Endothelial cell of umbilical vein (primary cell): ENCODE measurements around the gene CDC37L1. TPM values are rescaled to one million over a fixed set of nuclear protein-coding genes. Genes with fewer than 3 reads are reported as not detected.

Source experiments
- BruUV-seq: library from RNA; stranded (reverse); fragments of 400-500 nt; replicated peaks from 2 replicates; lab custom pipeline; 2021; lab: Mats Ljungman, UMichigan
- CTCF ChIA-PET: fragments of 300-600, 350-600 bp; sonication (Branson Sonifier 250); formaldehyde crosslinking; loops from one replicate; lab custom pipeline; 2021; ENCODE audit warnings: antibody characterized with exemption, inconsistent platforms; lab: Charles Lee
- POLR2A ChIA-PET: fragments of 300-600, 350-600 bp; sonication (Branson Sonifier 250); formaldehyde crosslinking; loops from one replicate; lab custom pipeline; 2021; ENCODE audit warnings: antibody characterized with exemption, inconsistent platforms; lab: Charles Lee
- DNase-seq: peaks from one replicate; pipeline ENCODE4 v3.0.0-alpha.2; 2011; ENCODE audit warnings: low read depth, low spot score
- FAIRE-seq: peaks from 2 replicates; lab custom pipeline; 2011; peaks lifted over from hg19 to GRCh38; lab: Jason Lieb, UNC
- H2AFZ ChIP-seq: 2 replicates; pipeline ENCODE4 v1.6.0; 2012; ENCODE audit warnings: low read depth, low read length, control low read depth, inconsistent platforms
- H3K27ac ChIP-seq: 2 replicates; pipeline ENCODE4 v1.5.1; 2011; ENCODE audit warnings: low read depth, mild to moderate bottlenecking, control low read depth, low read length, moderate library complexity; ENCODE audit not compliant: insufficient read depth
- H3K27me3 ChIP-seq, 2 experiments: 2 replicates each; pipeline versions ENCODE4 v1.6.0 to v1.6.1; 2011; ENCODE audit warnings: low read length in 2 of 2, mixed read lengths in 1 of 2; ENCODE audit not compliant: control insufficient read depth in 2 of 2, insufficient read depth in 2 of 2
- H3K36me3 ChIP-seq, 2 experiments: 2 replicates in 1 of 2; 3 replicates in 1 of 2; pipeline ENCODE4 v1.5.1; 2011; ENCODE audit warnings: low read length in 2 of 2, mild to moderate bottlenecking in 1 of 2, moderate library complexity in 1 of 2; ENCODE audit not compliant: control insufficient read depth in 2 of 2, insufficient read depth in 2 of 2; ENCODE audit errors: extremely low read depth in 1 of 2
- H3K4me1 ChIP-seq: 3 replicates; pipeline ENCODE4 v1.5.1; 2011; ENCODE audit warnings: mild to moderate bottlenecking, low read length; ENCODE audit not compliant: control insufficient read depth, insufficient read depth; ENCODE audit errors: extremely low read depth
- H3K4me2 ChIP-seq: 2 replicates; pipeline ENCODE4 v1.6.1; 2011; ENCODE audit warnings: low read length, control low read depth, mixed read lengths; ENCODE audit not compliant: insufficient read depth
- H3K4me3 ChIP-seq, 3 experiments: fragments of 200-600 bp in 1 of 3; sonication (generic), shearing (Covaris generic) in 1 of 3; replicated peaks in 1 of 3; 2 replicates each; pipeline ENCODE4 v1.5.1; 2011 to 2016; ENCODE audit warnings: control low read depth in 3 of 3, low read length in 3 of 3, mild to moderate bottlenecking in 2 of 3, inconsistent platforms in 1 of 3, low read depth in 1 of 3, moderate library complexity in 1 of 3; ENCODE audit not compliant: insufficient read depth in 1 of 3
- H3K79me2 ChIP-seq: 2 replicates; pipeline ENCODE4 v1.6.0; 2012; ENCODE audit warnings: low read length, inconsistent platforms; ENCODE audit not compliant: control insufficient read depth, insufficient read depth
- H3K9ac ChIP-seq: replicated peaks from 2 replicates; pipeline ENCODE3; 2011; ENCODE audit warnings: low read length, control low read depth; ENCODE audit not compliant: insufficient read depth; ENCODE audit errors: extremely low read depth
- H3K9me1 ChIP-seq: replicated peaks from 3 replicates; pipeline ENCODE4 v1.6.0; 2011; ENCODE audit warnings: mild to moderate bottlenecking, low read length; ENCODE audit not compliant: control insufficient read depth, insufficient read depth; ENCODE audit errors: extremely low read depth
- H3K9me3 ChIP-seq: replicated peaks from 2 replicates; pipeline ENCODE4 v1.5.1; 2012; ENCODE audit warnings: low read length, inconsistent platforms; ENCODE audit not compliant: control insufficient read depth, insufficient read depth
- H4K20me1 ChIP-seq: replicated peaks from 2 replicates; pipeline ENCODE3; 2011; ENCODE audit warnings: mild to moderate bottlenecking, low read length; ENCODE audit not compliant: control insufficient read depth, insufficient read depth; ENCODE audit errors: extremely low read depth
- EZH2 ChIP-seq: IDR thresholded peaks from 2 replicates; pipeline ENCODE4 v1.6.1; 2012; ENCODE audit warnings: borderline replicate concordance, low read depth, mild to moderate bottlenecking, moderate library complexity, low read length, inconsistent platforms; ENCODE audit not compliant: severe bottlenecking
- FOS ChIP-seq: IDR thresholded peaks from 2 replicates; pipeline ENCODE4 v1.6.1; 2011; ENCODE audit warnings: mild to moderate bottlenecking, low read length, moderate library complexity, borderline replicate concordance; ENCODE audit not compliant: insufficient read depth
- GATA2 ChIP-seq: IDR thresholded peaks from 2 replicates; pipeline ENCODE4 v1.7.0; 2011; ENCODE audit warnings: low read depth, mild to moderate bottlenecking, moderate library complexity, mixed read lengths, low read length; ENCODE audit not compliant: insufficient read length, insufficient read depth
- MYC ChIP-seq: IDR thresholded peaks from one replicate; pipeline ENCODE4 v1.6.1; 2011; ENCODE audit warnings: mild to moderate bottlenecking, low read depth, low read length
- dilution Hi-C: fragments of 300-500 bp; cut with MboI; formaldehyde crosslinking; loops from one replicate; pipeline ENCODE4 v1.15.0; 2019; ENCODE audit warnings: low sequenced_read_pairs; ENCODE audit not compliant: extremely low pct_ligation_motif_present
- intact Hi-C: fragments of 100-400 bp; cut with micrococcal nuclease; formaldehyde crosslinking; loops from one replicate; pipeline ENCODE4 v1.10.0; 2022
- polyA plus RNA-seq, 4 experiments: library from polyadenylated mRNA; depleted of rRNA in 3 of 4; stranded (reverse) in 3 of 4; unstranded in 1 of 4; fragments of >200 nt; gene quantifications; 2 replicates each; pipeline versions ENCODE4 v1.2.1 to v1.2.3, GENCODE V29; 2011 to 2012; ENCODE audit warnings: missing spikeins in 1 of 4
- total RNA-seq: library from RNA; stranded (reverse); gene quantifications from 2 replicates; pipeline ENCODE4 v1.2.3, GENCODE V29; 2021
- TF ChIP-seq, protein P1 (sequence below): IDR thresholded peaks from 2 replicates; pipeline ENCODE4 v1.6.1; 2011; ENCODE audit not compliant: insufficient read depth, insufficient read length
- TF ChIP-seq, protein P2 (sequence below), 2 donors: IDR thresholded peaks; 1 replicate in 1 of 2; 2 replicates in 1 of 2; pipeline ENCODE4 v1.5.1; 2011; ENCODE audit warnings: low read length in 2 of 2, mild to moderate bottlenecking in 2 of 2, moderate library complexity in 2 of 2, control low read depth in 1 of 2, inconsistent platforms in 1 of 2, low read depth in 1 of 2; ENCODE audit not compliant: insufficient read depth in 1 of 2; ENCODE audit errors: extremely low read depth in 1 of 2

CDC37L1 gene
- total and polyA plus RNA-seq, 2 donors (not counting 3 experiments of a cell fraction or from before 2014, with no cell fraction given) = 2.6 to 6.8 TPM

DNA sequence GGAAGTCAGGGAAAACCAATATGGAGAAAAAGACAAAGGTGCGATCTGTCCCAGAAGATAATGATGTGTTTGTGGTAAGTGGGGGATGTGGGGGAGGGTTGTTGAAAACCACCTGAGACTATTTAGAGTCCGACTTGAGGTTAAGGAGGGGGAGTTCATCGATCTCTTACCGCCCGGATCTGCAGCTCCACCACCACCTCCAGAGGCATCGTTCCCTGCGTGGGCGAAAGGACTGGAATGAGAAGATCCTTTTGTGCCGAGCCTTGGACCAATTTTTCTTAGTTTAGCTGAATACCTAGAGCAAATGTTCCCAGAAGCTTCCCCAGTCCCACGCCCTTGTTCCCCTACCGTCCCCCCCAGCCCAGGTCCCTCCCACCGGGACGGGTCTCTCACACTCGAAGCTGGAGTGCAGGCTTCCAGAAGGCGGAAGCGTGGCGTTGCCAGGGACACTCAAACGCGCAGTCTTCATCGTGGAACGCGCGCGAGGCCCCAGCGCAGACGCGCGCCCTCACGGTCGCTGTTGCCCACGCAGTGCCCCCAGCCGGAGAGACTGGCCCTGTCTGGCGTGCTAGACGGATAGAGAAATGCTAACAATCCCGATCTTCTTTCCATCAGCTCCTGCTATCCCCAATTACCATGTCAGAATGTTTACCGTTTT, 13.2 kb upstream of the CDC37L1 start, which contains the start of gene SPATA6L:
Gene SPATA6L, minus strand, starts transcription at position 439 of the 658 bp plus-strand sequence. Its CDS starts 230 bp downstream, at position 209.
- H3K79me2 ChIP-seq = no peaks in the 10 kb centered on the region
- TSS peak; percentile 36 for BruUV-seq
- H3K9me1 ChIP-seq = no peaks in the 10 kb centered on the region
- peak within 1 kb of the TSS; percentile 35 to 75 (median 58) for H3K4me3 ChIP-seq
- CTCF ChIA-PET = interaction anchor here (0.7 to 2.5 kb wide), 11 partner anchors 9 to 934 kb away, joined by 3 to 14 read pairs (median 3); partner anchors contain the start of gene CDC37L1
- intact Hi-C loops (no loop called here), dilution Hi-C loops (no loop called here)
- TF ChIP-seq EZH2 = no peak
- TF ChIP-seq, protein P1, sequence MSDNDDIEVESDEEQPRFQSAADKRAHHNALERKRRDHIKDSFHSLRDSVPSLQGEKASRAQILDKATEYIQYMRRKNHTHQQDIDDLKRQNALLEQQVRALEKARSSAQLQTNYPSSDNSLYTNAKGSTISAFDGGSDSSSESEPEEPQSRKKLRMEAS = peak; percentile 19
- TF ChIP-seq, protein P2, sequence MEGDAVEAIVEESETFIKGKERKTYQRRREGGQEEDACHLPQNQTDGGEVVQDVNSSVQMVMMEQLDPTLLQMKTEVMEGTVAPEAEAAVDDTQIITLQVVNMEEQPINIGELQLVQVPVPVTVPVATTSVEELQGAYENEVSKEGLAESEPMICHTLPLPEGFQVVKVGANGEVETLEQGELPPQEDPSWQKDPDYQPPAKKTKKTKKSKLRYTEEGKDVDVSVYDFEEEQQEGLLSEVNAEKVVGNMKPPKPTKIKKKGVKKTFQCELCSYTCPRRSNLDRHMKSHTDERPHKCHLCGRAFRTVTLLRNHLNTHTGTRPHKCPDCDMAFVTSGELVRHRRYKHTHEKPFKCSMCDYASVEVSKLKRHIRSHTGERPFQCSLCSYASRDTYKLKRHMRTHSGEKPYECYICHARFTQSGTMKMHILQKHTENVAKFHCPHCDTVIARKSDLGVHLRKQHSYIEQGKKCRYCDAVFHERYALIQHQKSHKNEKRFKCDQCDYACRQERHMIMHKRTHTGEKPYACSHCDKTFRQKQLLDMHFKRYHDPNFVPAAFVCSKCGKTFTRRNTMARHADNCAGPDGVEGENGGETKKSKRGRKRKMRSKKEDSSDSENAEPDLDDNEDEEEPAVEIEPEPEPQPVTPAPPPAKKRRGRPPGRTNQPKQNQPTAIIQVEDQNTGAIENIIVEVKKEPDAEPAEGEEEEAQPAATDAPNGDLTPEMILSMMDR (IDR thresholded peaks at IDR 0.05; ENCODE audit: extremely low read depth in 1 of 2, insufficient read depth in 1 of 2, low read depth in 1 of 2, low read length in 2 of 2) = peak; percentile 9 to 36
- no peak for TF ChIP-seq FOS
- no peak for TF ChIP-seq GATA2
- no peak for TF ChIP-seq MYC
- peak; percentile 77 for FAIRE-seq
- POLR2A ChIA-PET = interaction anchor here (1.7 kb wide), 1 partner anchor 13 kb away, joined by 5 read pairs; the partner anchor contains the start of gene CDC37L1
- H2AFZ ChIP-seq = peak within 1 kb of the TSS; percentile 92
- H3K4me2 ChIP-seq = peak within 1 kb of the TSS; percentile 93
- no peaks in the 10 kb centered on the region for H4K20me1 ChIP-seq
- peaks cover 0 to 4% of the 10 kb centered on the region in 2 experiments for H3K27me3 ChIP-seq
- peak; percentile 71 for DNase-seq
- peak within 1 kb of the TSS; percentile 9 for H3K27ac ChIP-seq
- H3K9ac ChIP-seq = peak within 1 kb of the TSS; percentile 45
- no peaks in the 10 kb centered on the region for H3K9me3 ChIP-seq
- peaks cover 32% of the 10 kb centered on the region for H3K4me1 ChIP-seq
- H3K36me3 ChIP-seq = no peaks in the 10 kb centered on the region
